Stimulated activated naive CD4-positive, alpha-beta T cell treated with Interleukin-2 at 50 U/mL for 16 hours (primary cell): ENCODE measurements around the gene FBXO47.

Experiments used
- DNase-seq: peaks from one replicate; lab custom pipeline; 2025; lab: John Stamatoyannopoulos, UW

FBXO47 gene

GRCh38 chr17:38903404-38903803, 63.8 kb downstream of the FBXO47 start:
- DNase-seq = no peak

GRCh38 chr17:38900978-38901656, 66.1 kb downstream of the FBXO47 start:
- peak; percentile 9 for DNase-seq

- DNase-seq = no peak
Measured at GRCh38 chr17:38899421-38899820, 67.8 kb downstream of the FBXO47 start.

- peak; percentile 87 for DNase-seq
Measured at GRCh38 chr17:38898812-38899348, 68.3 kb downstream of the FBXO47 start.

- no peak for DNase-seq
Measured at GRCh38 chr17:38898291-38898679, 68.9 kb downstream of the FBXO47 start.

- no peak for DNase-seq
Measured at GRCh38 chr17:38897671-38898290, 69.4 kb downstream of the FBXO47 start.

GRCh38 chr17:38897176-38897575, 70.0 kb downstream of the FBXO47 start:
- DNase-seq = no peak

- no peak for DNase-seq
Measured at GRCh38 chr17:38896346-38896954, 70.8 kb downstream of the FBXO47 start.

GRCh38 chr17:38894276-38894675, 72.9 kb downstream of the FBXO47 start:
- no peak for DNase-seq

GRCh38 chr17:38893607-38894006, 73.6 kb downstream of the FBXO47 start:
- DNase-seq = no peak

- no peak for DNase-seq
Measured at GRCh38 chr17:38893113-38893512, 74.1 kb downstream of the FBXO47 start.

- DNase-seq = no peak
Measured at GRCh38 chr17:38892620-38893019, 74.6 kb downstream of the FBXO47 start.

GRCh38 chr17:38892083-38892482, 75.1 kb downstream of the FBXO47 start:
- peak; percentile 7 for DNase-seq

GRCh38 chr17:38891441-38891840, 75.8 kb downstream of the FBXO47 start:
- no peak for DNase-seq

GRCh38 chr17:38890410-38890746, 76.8 kb downstream of the FBXO47 start:
- DNase-seq = no peak

GRCh38 chr17:38889745-38890409, 77.3 kb downstream of the FBXO47 start:
- no peak for DNase-seq

- no peak for DNase-seq
Measured at GRCh38 chr17:38888842-38889241, 78.4 kb downstream of the FBXO47 start.

- no peak for DNase-seq
Measured at GRCh38 chr17:38886643-38887010, 80.6 kb downstream of the FBXO47 start.
